HUES48 (cell line): Measurements from ENCODE around the gene NAPG.
"Not testable (repeated sequence)": the region's sequence is repeated elsewhere in the genome, so short reads cannot be mapped to it uniquely, and the experiment has no call there.

Experiments used
- H3K27ac ChIP-seq: one replicate; pipeline ENCODE4 v1.7.0; 2013; ENCODE audit warnings: low read depth, low read length, inconsistent platforms
- H3K27me3 ChIP-seq: 2 replicates; pipeline ENCODE4 v1.6.1; 2013; ENCODE audit warnings: mild to moderate bottlenecking, low read length; ENCODE audit not compliant: control insufficient read depth, insufficient read depth
- H3K36me3 ChIP-seq: 2 replicates; pipeline ENCODE4 v1.6.1; 2013; ENCODE audit warnings: low read length; ENCODE audit not compliant: control insufficient read depth, insufficient read depth
- H3K4me1 ChIP-seq: 2 replicates; pipeline ENCODE4 v1.6.1; 2013; ENCODE audit warnings: mild to moderate bottlenecking, low read length; ENCODE audit not compliant: control insufficient read depth, insufficient read depth
- H3K4me3 ChIP-seq: 2 replicates; pipeline ENCODE4 v1.5.1; 2013; ENCODE audit warnings: mild to moderate bottlenecking, low read depth, low read length
- H3K9ac ChIP-seq: 2 replicates; pipeline ENCODE4 v1.6.1; 2013; ENCODE audit warnings: mild to moderate bottlenecking, low read depth, low read length, moderate library complexity
- H3K9me3 ChIP-seq: 2 replicates; pipeline ENCODE4 v1.6.1; 2013; ENCODE audit warnings: low read length; ENCODE audit not compliant: control insufficient read depth, insufficient read depth

Gene NAPG

GRCh38 chr18:10546557-10547300, 20.9 kb downstream of the NAPG start:
- Histone ChIP-seq H3K9ac (no peak overlapping the region), H3K27me3 (no peaks in the 10 kb centered on the region), H3K4me3 (no peak overlapping the region), H3K27ac (no peak overlapping the region), H3K36me3 (peaks cover 83% of the 10 kb centered on the region), H3K9me3 (no peaks in the 10 kb centered on the region), H3K4me1 (no peaks in the 10 kb centered on the region)

DNA sequence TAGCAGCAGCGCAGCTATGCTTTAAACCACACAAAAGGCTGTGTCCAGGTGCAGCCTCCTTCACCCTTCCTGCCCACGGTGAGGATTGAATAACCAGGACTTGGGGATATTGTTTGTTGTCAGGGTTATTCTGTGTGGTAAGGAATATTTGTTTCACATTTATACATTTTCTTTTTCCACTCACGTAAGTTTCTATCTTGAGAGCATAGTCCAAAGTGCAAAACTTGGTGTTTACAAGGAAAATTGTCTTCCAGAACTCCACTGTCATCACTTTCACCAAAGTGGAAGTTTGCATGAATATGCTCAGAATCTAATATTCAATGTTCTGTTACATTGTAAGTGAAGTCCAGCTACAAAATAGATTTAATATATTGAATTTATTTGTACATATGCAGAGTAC, 26.4 kb downstream of the NAPG start:
- H3K36me3 ChIP-seq, result peaks cover 98% of the 10 kb centered on the region
- H3K27me3 ChIP-seq, result no peaks in the 10 kb centered on the region
- no peak overlapping the region for H3K27ac ChIP-seq
- no peak overlapping the region for H3K9ac ChIP-seq
- H3K9me3 ChIP-seq, result no peaks in the 10 kb centered on the region
- no peak overlapping the region for H3K4me3 ChIP-seq
- H3K4me1 ChIP-seq, result no peaks in the 10 kb centered on the region

GRCh38 chr18:10556251-10556650, 30.4 kb downstream of the NAPG start:
- H3K27me3 ChIP-seq, H3K4me1 ChIP-seq, H3K4me3 ChIP-seq, H3K27ac ChIP-seq, H3K9ac ChIP-seq, H3K9me3 ChIP-seq: not testable (repeated sequence)
- peaks cover 58% of the 10 kb centered on the region for H3K36me3 ChIP-seq

DNA sequence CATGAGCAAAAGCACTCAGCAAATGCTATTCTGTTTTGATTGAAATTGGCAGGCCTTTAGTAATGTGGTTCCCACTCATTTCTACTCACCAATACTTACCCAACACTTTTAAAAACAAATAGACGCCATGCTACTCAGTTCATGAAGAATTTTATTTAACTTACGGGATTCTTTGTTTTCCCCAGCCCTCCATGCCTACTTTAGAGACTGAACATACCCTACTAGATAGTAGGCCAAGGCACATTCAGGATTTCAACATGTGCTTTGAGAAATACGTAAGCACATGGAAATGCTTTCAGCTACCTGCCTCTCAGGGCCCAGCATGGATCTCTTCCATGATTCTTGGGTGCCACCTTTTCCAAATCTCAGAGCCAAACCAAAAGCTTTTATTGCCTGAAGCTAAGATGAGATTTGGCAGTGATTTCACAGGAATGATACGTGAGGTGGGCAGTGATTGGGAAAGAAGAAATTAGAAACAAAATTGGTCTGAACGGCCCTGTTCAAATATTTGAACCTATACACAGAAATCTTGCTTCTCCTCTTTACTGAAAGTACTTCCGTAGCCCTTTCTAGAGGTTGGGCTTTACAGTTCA, 31.4 kb downstream of the NAPG start:
- Histone ChIP-seq H3K27me3 (no peaks in the 10 kb centered on the region), H3K4me1 (no peaks in the 10 kb centered on the region), H3K27ac (no peak overlapping the region), H3K9ac (no peak overlapping the region), H3K36me3 (peaks cover 48% of the 10 kb centered on the region), H3K4me3 (no peak overlapping the region), H3K9me3 (no peaks in the 10 kb centered on the region)

- Histone ChIP-seq H3K36me3 (peaks cover 36% of the 10 kb centered on the region), H3K9me3 (no peaks in the 10 kb centered on the region), H3K27me3 (no peaks in the 10 kb centered on the region), H3K27ac (no peak overlapping the region), H3K9ac (no peak overlapping the region), H3K4me3 (no peak overlapping the region), H3K4me1 (no peaks in the 10 kb centered on the region)
Observed at GRCh38 chr18:10558243-10558966, 32.6 kb downstream of the NAPG start.

DNA sequence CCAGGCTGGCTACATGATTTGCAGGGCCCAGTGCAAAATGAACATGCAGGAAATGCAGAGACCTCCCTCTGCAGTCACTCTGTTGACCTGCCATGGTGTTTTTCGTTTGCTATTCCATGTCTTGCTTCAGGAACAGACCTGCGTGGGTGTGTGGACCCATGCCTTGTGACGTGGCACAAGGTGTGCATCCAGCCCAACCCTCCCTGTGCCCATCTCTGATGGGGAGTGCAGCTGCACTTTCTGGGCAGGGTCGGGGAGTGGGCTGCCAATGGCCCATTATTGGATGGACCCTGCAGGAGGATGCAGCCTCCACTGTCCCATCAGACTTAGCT, 33.1 kb downstream of the NAPG start:
- peaks cover 31% of the 10 kb centered on the region for H3K36me3 ChIP-seq
- H3K4me1 ChIP-seq, result no peaks in the 10 kb centered on the region
- H3K27ac ChIP-seq, result no peak overlapping the region
- H3K9me3 ChIP-seq, result no peaks in the 10 kb centered on the region
- H3K4me3 ChIP-seq, result no peak overlapping the region
- no peak overlapping the region for H3K9ac ChIP-seq
- H3K27me3 ChIP-seq, result no peaks in the 10 kb centered on the region

- Histone ChIP-seq H3K27ac (no peak overlapping the region), H3K36me3 (peaks cover 22% of the 10 kb centered on the region), H3K27me3 (no peaks in the 10 kb centered on the region), H3K9me3 (no peaks in the 10 kb centered on the region), H3K9ac (no peak overlapping the region), H3K4me3 (peak overlapping the region; percentile 31; the same call in 1 of the 2 replicates), H3K4me1 (no peaks in the 10 kb centered on the region)
Observed at GRCh38 chr18:10559553-10560451, 34.0 kb downstream of the NAPG start.

GRCh38 chr18:10560452-10561045, 34.7 kb downstream of the NAPG start:
- Histone ChIP-seq H3K4me1 (no peaks in the 10 kb centered on the region), H3K4me3 (peak overlapping the region; percentile 31; the same call in 1 of the 2 replicates), H3K36me3 (peaks cover 15% of the 10 kb centered on the region), H3K9me3 (no peaks in the 10 kb centered on the region), H3K27me3 (no peaks in the 10 kb centered on the region), H3K9ac (no peak overlapping the region), H3K27ac (no peak overlapping the region)

DNA sequence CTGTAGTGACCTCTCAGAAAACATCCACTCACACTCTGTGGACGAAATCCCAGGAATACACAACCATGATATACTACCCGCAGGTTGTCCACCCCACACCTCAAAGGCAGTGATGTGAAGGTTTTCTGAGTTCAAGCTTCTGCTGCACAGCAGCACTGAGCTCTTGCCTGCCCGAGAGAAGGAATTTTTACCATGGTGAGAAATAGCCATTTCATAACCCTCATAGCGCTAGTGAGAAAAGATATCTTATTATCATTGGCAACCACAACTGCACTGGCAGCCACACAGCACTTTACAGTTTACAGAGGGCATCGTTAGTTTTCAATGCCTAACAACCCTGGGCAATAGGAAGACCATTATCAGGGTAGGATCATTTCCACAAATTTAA, 36.9 kb downstream of the NAPG start:
- Histone ChIP-seq H3K27ac (no peak overlapping the region), H3K9me3 (no peaks in the 10 kb centered on the region), H3K9ac (no peak overlapping the region), H3K4me3 (no peak overlapping the region), H3K4me1 (no peaks in the 10 kb centered on the region), H3K36me3 (no peaks in the 10 kb centered on the region), H3K27me3 (no peaks in the 10 kb centered on the region)

GRCh38 chr18:10563886-10564285, 38.1 kb downstream of the NAPG start:
- Histone ChIP-seq H3K27me3 (no peaks in the 10 kb centered on the region), H3K36me3 (no peaks in the 10 kb centered on the region), H3K4me3 (no peak overlapping the region), H3K4me1 (no peaks in the 10 kb centered on the region), H3K9ac (no peak overlapping the region), H3K9me3 (no peaks in the 10 kb centered on the region), H3K27ac (no peak overlapping the region)
